K562 (cell line): ENCODE results near the gene FTO. TPM values are rescaled to one million over a fixed set of nuclear protein-coding genes. Genes with fewer than 3 reads are reported as not detected.

ENCODE experiments used
- ATAC-seq: fragments of 200-7000 bp; cut with Tn5 transposase; 3 replicates; pipeline ENCODE4 v1.9.1; 2020; ENCODE audit warnings: moderate library complexity
- BruUV-seq: library from RNA; stranded (reverse); fragments of 400-500 nt; replicated peaks from 2 replicates; lab custom pipeline; 2021; lab: Mats Ljungman, UMichigan
- CTCF ChIA-PET: fragments of 300-600 bp; formaldehyde crosslinking; extraction: SDS; loops from one replicate; lab custom pipeline; 2021; ENCODE audit warnings: low intra/inter-chr PET ratio; lab: Yijun Ruan, JAX
- POLR2A ChIA-PET: fragments of 300-600, 350-650 bp; sonication (Branson Sonifier 250); formaldehyde crosslinking; extraction: SDS; loops from one replicate; lab custom pipeline; 2021; ENCODE audit warnings: antibody characterized with exemption, inconsistent platforms; lab: Yijun Ruan, JAX
- DNase-seq, 4 experiments: peaks; one replicate each; pipeline versions ENCODE4 v3.0.0 to v3.0.0-alpha.2; 2011 to 2018; ENCODE audit warnings: low spot score in 3 of 4, mixed read lengths in 3 of 4; ENCODE audit errors: extremely low read depth in 1 of 4
- FAIRE-seq: peaks from 2 replicates; lab custom pipeline; 2011; peaks lifted over from hg19 to GRCh38; lab: Jason Lieb, UNC
- H2AFZ ChIP-seq: 2 replicates; pipeline ENCODE4 v1.6.0; 2011; ENCODE audit warnings: low read depth, low read length, control low read depth, inconsistent platforms
- H3K27ac ChIP-seq: fragments of 200-600 bp; 3 replicates; pipeline ENCODE4 v1.8.0; 2011; ENCODE audit warnings: low read depth, mild to moderate bottlenecking, control low read depth, inconsistent platforms, low read length, moderate library complexity, mixed read lengths; ENCODE audit errors: extremely low read depth
- H3K27me3 ChIP-seq, 2 experiments: fragments of 300-600 bp in 1 of 2; 2 replicates in 1 of 2; 3 replicates in 1 of 2; pipeline versions ENCODE4 v1.6.0 to v1.8.0; 2011; ENCODE audit warnings: inconsistent platforms in 2 of 2, low read length in 2 of 2, mild to moderate bottlenecking in 1 of 2, mixed read lengths in 1 of 2, moderate library complexity in 1 of 2; ENCODE audit not compliant: control insufficient read depth in 2 of 2, insufficient read depth in 2 of 2
- H3K36me3 ChIP-seq: fragments of 300-600 bp; 3 replicates; pipeline ENCODE4 v1.8.0; 2011; ENCODE audit warnings: mild to moderate bottlenecking, low read length, inconsistent platforms; ENCODE audit not compliant: control insufficient read depth, insufficient read depth
- H3K4me1 ChIP-seq, 2 experiments: fragments of 200-600 bp in 1 of 2; replicated peaks in 1 of 2; 2 replicates in 1 of 2; 3 replicates in 1 of 2; pipeline versions ENCODE4 v1.5.1 to v1.8.0; 2011; ENCODE audit warnings: inconsistent platforms in 2 of 2, low read length in 2 of 2, mild to moderate bottlenecking in 1 of 2, mixed read lengths in 1 of 2, moderate library complexity in 1 of 2; ENCODE audit not compliant: control insufficient read depth in 2 of 2, insufficient read depth in 2 of 2
- H3K4me2 ChIP-seq: 2 replicates; pipeline ENCODE4 v1.6.1; 2011; ENCODE audit warnings: low read length, control low read depth, inconsistent platforms, mixed read lengths; ENCODE audit not compliant: insufficient read depth
- H3K4me3 ChIP-seq: fragments of 200-600 bp; sonication (generic), shearing (Covaris generic); 2 replicates; pipeline ENCODE4 v1.5.1; 2016; ENCODE audit warnings: control low read depth, inconsistent platforms
- H3K79me2 ChIP-seq: fragments of 200-600 bp; 3 replicates; pipeline ENCODE4 v1.8.0; 2011; ENCODE audit warnings: low read length, inconsistent platforms; ENCODE audit not compliant: control insufficient read depth, insufficient read depth
- H3K9ac ChIP-seq, 2 experiments: 2 replicates each; pipeline versions ENCODE4 v1.6.0 to v1.6.1; 2011; ENCODE audit warnings: low read depth in 2 of 2, low read length in 2 of 2, control low read depth in 1 of 2, inconsistent platforms in 1 of 2, mild to moderate bottlenecking in 1 of 2, mixed read lengths in 1 of 2; ENCODE audit not compliant: insufficient read depth in 1 of 2
- H3K9me1 ChIP-seq: one replicate; pipeline ENCODE4 v1.6.0; 2011; ENCODE audit warnings: inconsistent platforms, mild to moderate bottlenecking, low read length, moderate library complexity; ENCODE audit not compliant: control insufficient read depth, insufficient read depth
- H3K9me3 ChIP-seq: replicated peaks from 2 replicates; pipeline ENCODE4 v1.5.1; 2011; ENCODE audit warnings: low read depth, low read length, inconsistent platforms; ENCODE audit not compliant: control insufficient read depth, insufficient read depth
- H4K20me1 ChIP-seq: replicated peaks from 2 replicates; pipeline ENCODE4 v1.6.1; 2011; ENCODE audit warnings: low read length, inconsistent platforms, mixed read lengths; ENCODE audit not compliant: control insufficient read depth, insufficient read depth
- BRD4 ChIP-seq: fragments of 200-600 bp; sonication (generic); IDR thresholded peaks from 2 replicates; pipeline ENCODE4 v1.6.1; 2017; ENCODE audit warnings: inconsistent platforms
- C11orf30 ChIP-seq: fragments of 450-650 bp; IDR thresholded peaks from 2 replicates; pipeline ENCODE4 v1.6.1; 2016; ENCODE audit warnings: low read depth, mild to moderate bottlenecking
- CEBPG ChIP-seq, 3 experiments: fragments of 200-800 bp in 1 of 3; sonication (Bioruptor generic) in 1 of 3; sonication (generic) in 1 of 3; formaldehyde crosslinking in 1 of 3; IDR thresholded peaks in 2 of 3; conservative IDR thresholded peaks in 1 of 3; 2 replicates each; pipeline versions ENCODE4 v1.6.1 to v1.8.0; 2016 to 2022; ENCODE audit warnings: missing compliant biosample characterization in 2 of 3, missing genetic modification characterization in 2 of 3, mild to moderate bottlenecking in 1 of 3, missing genetic modification reagents in 1 of 3
- HDAC1 ChIP-seq, 2 experiments: fragments of 450-650 bp; IDR thresholded peaks; 2 replicates each; pipeline ENCODE4 v1.6.1; 2016 to 2017; ENCODE audit warnings: inconsistent platforms in 1 of 2, mild to moderate bottlenecking in 1 of 2, moderate library complexity in 1 of 2
- HEY1 ChIP-seq: fragments of 250-450 bp; sonication (Bioruptor Pico); IDR thresholded peaks from 2 replicates; pipeline ENCODE4 v1.5.0; 2020; ENCODE audit warnings: mild to moderate bottlenecking, moderate library complexity, borderline replicate concordance
- MAFG ChIP-seq: fragments of 450-650 bp; conservative IDR thresholded peaks from 2 replicates; pipeline ENCODE4 v1.6.1; 2016; ENCODE audit warnings: missing genetic modification characterization, missing compliant biosample characterization
- MAFK ChIP-seq: IDR thresholded peaks from 2 replicates; pipeline ENCODE4 v1.6.1; 2011; ENCODE audit warnings: low read length, improper control_type of control experiment
- NFE2 ChIP-seq: IDR thresholded peaks from 2 replicates; pipeline ENCODE4 v1.6.1; 2014; ENCODE audit warnings: antibody characterized with exemption, low read depth
- PCBP2 ChIP-seq: fragments of 200-400 bp; formaldehyde crosslinking; IDR thresholded peaks from 2 replicates; pipeline ENCODE4 v1.6.1; 2018; ENCODE audit warnings: low read length, low read depth, mild to moderate bottlenecking, moderate library complexity; ENCODE audit not compliant: poor library complexity, severe bottlenecking
- PTBP1 ChIP-seq: fragments of 200-400 bp; formaldehyde crosslinking; IDR thresholded peaks from 2 replicates; pipeline ENCODE4 v1.6.1; 2017; ENCODE audit warnings: low read depth, low read length
- RBM22 ChIP-seq: fragments of 200-400 bp; formaldehyde crosslinking; IDR thresholded peaks from 2 replicates; pipeline ENCODE4 v1.6.1; 2018; ENCODE audit warnings: low read length, low read depth; ENCODE audit not compliant: poor library complexity, severe bottlenecking
- TCF3 ChIP-seq: sonication (generic); formaldehyde crosslinking; IDR thresholded peaks from 2 replicates; pipeline ENCODE4 v1.4.0; 2020; ENCODE audit warnings: mild to moderate bottlenecking, missing genetic modification reagents
- ZNF316 ChIP-seq: fragments of 450-650 bp; IDR thresholded peaks from 2 replicates; pipeline ENCODE4 v1.6.1; 2016
- WGBS: fragments of 100-300 bp; shearing (Covaris generic); methylation state at CpG from one replicate; pipeline ENCODE4 v1.1.6; 2016; ENCODE audit warnings: low coverage, mixed read lengths; ENCODE audit not compliant: insufficient coverage; ENCODE audit errors: missing lambda C conversion rate; 5-methylcytosine and 5-hydroxymethylcytosine counted together
- in situ Hi-C: fragments of 300-500 bp; cut with MboI; formaldehyde crosslinking; loops from 4 replicates; pipeline ENCODE4 v1.15.0; 2018; ENCODE audit warnings: inconsistent platforms, mixed read lengths
- intact Hi-C: fragments of 100-400 bp; cut with micrococcal nuclease; formaldehyde crosslinking; loops from 2 replicates; pipeline ENCODE4 v1.14.2; 2022
- polyA plus RNA-seq, 8 experiments: library from polyadenylated mRNA; depleted of rRNA in 4 of 8; stranded (reverse) in 5 of 8; unstranded in 3 of 8; fragments of >200 nt; fragmentation: Nextera tagmentation in 2 of 8; fragmentation: Illumina TruSeq in 1 of 8; extraction: Ambion mirVana in 2 of 8; extraction: Trizol in 1 of 8; gene quantifications; 2 replicates each; pipeline versions ENCODE4 v1.2.1 to v1.2.3, GENCODE V29; 2011 to 2014; ENCODE audit warnings: inconsistent platforms in 1 of 8, missing spikeins in 1 of 8
- total RNA-seq, 7 experiments: library from RNA; depleted of rRNA in 6 of 7; stranded (reverse); fragments of >200 nt in 6 of 7; fragmentation: Illumina TruSeq in 2 of 7; extraction: Trizol in 2 of 7; gene quantifications; 2 replicates each; pipeline versions ENCODE4 v1.2.1 to v1.2.3, GENCODE V29; 2011 to 2021; ENCODE audit warnings: low replicate concordance in 1 of 7
- TF ChIP-seq, protein P1 (sequence below): sonication (generic); formaldehyde crosslinking; IDR thresholded peaks from 2 replicates; pipeline ENCODE4 v1.8.1; 2022; ENCODE audit warnings: missing genetic modification reagents

The FTO gene
- total and polyA plus RNA-seq, 9 of the 15 experiments (the other 6 are each of a cell fraction or from before 2014, with no cell fraction given) = 11.3 to 27.7 (median 25.5) TPM

GRCh38 chr16:53668869-53669268, 35.1 kb upstream of the FTO start:
- peak overlapping the region; percentile 21; the same call in 1 of the 2 replicates for H2AFZ ChIP-seq
- ChIA-PET CTCF (no interaction called here), POLR2A (no interaction called here)
- no peak for FAIRE-seq
- 29% methylated on average over 2 of the region's 2 CpGs for WGBS
- intact Hi-C loops = no loop called here
- H3K27me3 ChIP-seq = no peaks in the 10 kb centered on the region
- H3K9ac ChIP-seq = no peak overlapping the region
- TF ChIP-seq, protein P1, sequence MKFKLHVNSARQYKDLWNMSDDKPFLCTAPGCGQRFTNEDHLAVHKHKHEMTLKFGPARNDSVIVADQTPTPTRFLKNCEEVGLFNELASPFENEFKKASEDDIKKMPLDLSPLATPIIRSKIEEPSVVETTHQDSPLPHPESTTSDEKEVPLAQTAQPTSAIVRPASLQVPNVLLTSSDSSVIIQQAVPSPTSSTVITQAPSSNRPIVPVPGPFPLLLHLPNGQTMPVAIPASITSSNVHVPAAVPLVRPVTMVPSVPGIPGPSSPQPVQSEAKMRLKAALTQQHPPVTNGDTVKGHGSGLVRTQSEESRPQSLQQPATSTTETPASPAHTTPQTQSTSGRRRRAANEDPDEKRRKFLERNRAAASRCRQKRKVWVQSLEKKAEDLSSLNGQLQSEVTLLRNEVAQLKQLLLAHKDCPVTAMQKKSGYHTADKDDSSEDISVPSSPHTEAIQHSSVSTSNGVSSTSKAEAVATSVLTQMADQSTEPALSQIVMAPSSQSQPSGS = no peak
- no peak for TF ChIP-seq PCBP2
- no peak for TF ChIP-seq RBM22
- TF ChIP-seq TCF3 (CRISPR knock-in tag) = no peak
- TF ChIP-seq CEBPG (CRISPR knock-in tag; IDR thresholded peaks at IDR 0.05) = no peak
- no peak for TF ChIP-seq CEBPG (tag; conservative IDR thresholded peaks at IDR 0.05 in 1 of 2, IDR thresholded peaks at IDR 0.05 in 1 of 2)
- peak; percentile 30; the same call in 1 of the 2 replicates for TF ChIP-seq MAFK
- no peak for TF ChIP-seq BRD4
- TF ChIP-seq PTBP1 = no peak
- peak; percentile 62 for TF ChIP-seq MAFG (tag)
- TF ChIP-seq ZNF316 = peak; percentile 51; the same call in 1 of the 2 replicates
- TF ChIP-seq C11orf30 = peak; percentile 41; the same call in 1 of the 2 replicates
- peak; percentile 45 for TF ChIP-seq NFE2
- TF ChIP-seq HEY1 = no peak
- TF ChIP-seq HDAC1 (IDR thresholded peaks at IDR 0.05) = no peak
- no peak overlapping the region for H3K4me3 ChIP-seq
- no peaks in the 10 kb centered on the region for H3K9me1 ChIP-seq
- no TSS peak for BruUV-seq
- ATAC-seq = no peak
- no peak for DNase-seq
- no peaks in the 10 kb centered on the region for H3K9me3 ChIP-seq
- H3K79me2 ChIP-seq = no peaks in the 10 kb centered on the region
- no peaks in the 10 kb centered on the region for H4K20me1 ChIP-seq
- H3K36me3 ChIP-seq = no peaks in the 10 kb centered on the region
- in situ Hi-C loops = no loop called here
- no peak overlapping the region for H3K4me2 ChIP-seq
- no peak overlapping the region for H3K27ac ChIP-seq
- no peaks in the 10 kb centered on the region; a peak in 1 of 5 replicates for H3K4me1 ChIP-seq
